ENCODE measurements around the gene ACTR3.

The ACTR3 gene

GRCh38 chr2:113899166-113899565 lies 9.3 kb downstream of the ACTR3 start:
- Histone ChIP-seq H3K9ac (no peak overlapping the region), H4K20me1 (ENCODE audit: insufficient read depth) (peaks cover 16% of the 10 kb centered on the region; the same call in 1 of the 2 replicates), H3K79me2 (ENCODE audit: insufficient read depth, low read depth) (peaks cover 98% of the 10 kb centered on the region), H3K36me3 (ENCODE audit: insufficient read depth) (no peaks in the 10 kb centered on the region), H2AFZ (ENCODE audit: low read depth) (no peak overlapping the region), H3K27me3 (ENCODE audit: insufficient read depth, low read depth) (no peaks in the 10 kb centered on the region), H3K4me1 (ENCODE audit: low read depth, poor library complexity, severe bottlenecking) (peaks cover 32% of the 10 kb centered on the region), H3K4me3 (IDR thresholded peaks at IDR 0.05; ENCODE audit: insufficient read depth, low read depth, low read length) (no peak overlapping the region), H3K4me2 (no peak overlapping the region), H3K27ac (no peak overlapping the region)
- TF ChIP-seq CTCF (conservative IDR thresholded peaks at IDR 0.05; ENCODE audit: low read depth, low read length) = no peak

- Histone ChIP-seq H2AFZ (ENCODE audit: low read depth) (no peak overlapping the region), H3K4me2 (no peak overlapping the region), H3K36me3 (ENCODE audit: insufficient read depth) (no peaks in the 10 kb centered on the region), H3K27me3 (ENCODE audit: insufficient read depth, low read depth) (no peaks in the 10 kb centered on the region), H3K27ac (no peak overlapping the region), H3K4me1 (ENCODE audit: low read depth, poor library complexity, severe bottlenecking) (peaks cover 20% of the 10 kb centered on the region), H3K9ac (no peak overlapping the region), H4K20me1 (ENCODE audit: insufficient read depth) (0 out of 2 replicates have a peak, but pooled peaks cover 5% of the 10 kb centered on the region), H3K79me2 (ENCODE audit: insufficient read depth, low read depth) (peaks cover 98% of the 10 kb centered on the region), H3K4me3 (IDR thresholded peaks at IDR 0.05; ENCODE audit: insufficient read depth, low read depth, low read length) (no peak overlapping the region)
- TF ChIP-seq CTCF (conservative IDR thresholded peaks at IDR 0.05; ENCODE audit: low read depth, low read length) = no peak
Observed at GRCh38 chr2:113901943-113902342, 12.1 kb downstream of the ACTR3 start.

- TF ChIP-seq CTCF (conservative IDR thresholded peaks at IDR 0.05; ENCODE audit: low read depth, low read length) = no peak
- Histone ChIP-seq H3K4me1 (ENCODE audit: low read depth, poor library complexity, severe bottlenecking) (peaks cover 26% of the 10 kb centered on the region), H3K4me2 (no peak overlapping the region), H3K27ac (no peak overlapping the region), H2AFZ (ENCODE audit: low read depth) (no peak overlapping the region), H3K79me2 (ENCODE audit: insufficient read depth, low read depth) (peaks cover 98% of the 10 kb centered on the region), H4K20me1 (ENCODE audit: insufficient read depth) (0 out of 2 replicates have a peak, but pooled peaks cover 7% of the 10 kb centered on the region), H3K4me3 (IDR thresholded peaks at IDR 0.05; ENCODE audit: insufficient read depth, low read depth, low read length) (no peak overlapping the region), H3K27me3 (ENCODE audit: insufficient read depth, low read depth) (no peaks in the 10 kb centered on the region), H3K9ac (no peak overlapping the region), H3K36me3 (ENCODE audit: insufficient read depth) (no peaks in the 10 kb centered on the region)
Observed at GRCh38 chr2:113905886-113906285, 16.0 kb downstream of the ACTR3 start.

GRCh38 chr2:113906647-113907046 lies 16.8 kb downstream of the ACTR3 start:
- Histone ChIP-seq H3K4me3 (IDR thresholded peaks at IDR 0.05; ENCODE audit: insufficient read depth, low read depth, low read length) (no peak overlapping the region), H2AFZ (ENCODE audit: low read depth) (no peak overlapping the region), H3K9ac (no peak overlapping the region), H4K20me1 (ENCODE audit: insufficient read depth) (0 out of 2 replicates have a peak, but pooled peaks cover 7% of the 10 kb centered on the region), H3K4me2 (no peak overlapping the region), H3K36me3 (ENCODE audit: insufficient read depth) (no peaks in the 10 kb centered on the region), H3K4me1 (ENCODE audit: low read depth, poor library complexity, severe bottlenecking) (peaks cover 26% of the 10 kb centered on the region), H3K79me2 (ENCODE audit: insufficient read depth, low read depth) (peaks cover 98% of the 10 kb centered on the region), H3K27me3 (ENCODE audit: insufficient read depth, low read depth) (no peaks in the 10 kb centered on the region), H3K27ac (no peak overlapping the region)
- no peak for TF ChIP-seq CTCF (conservative IDR thresholded peaks at IDR 0.05; ENCODE audit: low read depth, low read length)

Measured in KMS-11 (cell line).